Hematopoietic multipotent progenitor cell treated with erythropoietin and hydrocortisone succinate and interleukin-3 and kit ligand, for 17 days (in vitro differentiated cells): ENCODE data around the gene CCN5.
"Not testable (repeated sequence)": the region's sequence is repeated elsewhere in the genome, so short reads cannot be mapped to it uniquely, and the experiment has no call there.

Source experiments
- DNase-seq: peaks from one replicate; pipeline ENCODE4 v3.0.0-alpha.2; 2015; ENCODE audit warnings: low spot score

The CCN5 gene

GRCh38 chr20:44714701-44715498 is at the start of gene CCN5:
Gene CCN5, plus strand, starts transcription at chr20:44715369. Its CDS starts 22 bp downstream, at chr20:44715391.
- DNase-seq: peak; percentile 46

- no peak for DNase-seq
These were observed 49.1 kb upstream of the CCN5 start for GRCh38 chr20:44666066-44666465.

GRCh38 chr20:44670851-44671250 is 44.3 kb upstream of the CCN5 start:
- not testable (repeated sequence) for DNase-seq

GRCh38 chr20:44671541-44671940 is 43.6 kb upstream of the CCN5 start:
- DNase-seq: not testable (repeated sequence)

GRCh38 chr20:44672318-44672902 is 42.8 kb upstream of the CCN5 start:
- DNase-seq: not testable (repeated sequence)

- no peak for DNase-seq
These were observed 36.9 kb upstream of the CCN5 start for GRCh38 chr20:44678242-44678641.

- no peak for DNase-seq
These were observed 36.1 kb upstream of the CCN5 start for GRCh38 chr20:44678990-44679611.

- no peak for DNase-seq
These were observed 33.2 kb upstream of the CCN5 start for GRCh38 chr20:44681796-44682566.

GRCh38 chr20:44683263-44684046 is 31.7 kb upstream of the CCN5 start:
- peak; percentile 46 for DNase-seq

GRCh38 chr20:44684047-44684967 is 30.9 kb upstream of the CCN5 start:
- no peak for DNase-seq

- no peak for DNase-seq
These were observed 28.2 kb upstream of the CCN5 start for GRCh38 chr20:44686934-44687333.

- DNase-seq: no peak
These were observed 27.0 kb upstream of the CCN5 start for GRCh38 chr20:44688053-44688625.

- no peak for DNase-seq
These were observed 25.4 kb upstream of the CCN5 start for GRCh38 chr20:44689809-44690208.

- no peak for DNase-seq
These were observed 24.3 kb upstream of the CCN5 start for GRCh38 chr20:44690781-44691423.

- no peak for DNase-seq
These were observed 23.4 kb upstream of the CCN5 start for GRCh38 chr20:44691424-44692423.

- no peak for DNase-seq
These were observed 22.2 kb upstream of the CCN5 start for GRCh38 chr20:44692932-44693480.

- no peak for DNase-seq
These were observed 21.5 kb upstream of the CCN5 start for GRCh38 chr20:44693627-44694026.

GRCh38 chr20:44694159-44694558 is 21.0 kb upstream of the CCN5 start:
- no peak for DNase-seq
